Memory B cell (primary cell): Measurements from ENCODE around the gene ICA1.
"Not testable (repeated sequence)": the region's sequence is repeated elsewhere in the genome, so short reads cannot be mapped to it uniquely, and the experiment has no call there.

ENCODE experiments used
- ATAC-seq: fragments of 150-1000 bp; cut with Tn5 transposase; 2 replicates; pipeline ENCODE4 v1.10.0; 2021; ENCODE audit warnings: low read depth, mild to moderate bottlenecking, moderate library complexity
- DNase-seq, 2 donors: peaks; one replicate each; pipeline ENCODE4 v3.0.0; 2022; ENCODE audit warnings: low spot score in 2 of 2
- H3K27ac Mint-ChIP-seq: one replicate; pipeline ENCODE4 v1.8.0; 2022; ENCODE audit warnings: mild to moderate bottlenecking, moderate library complexity, mixed read lengths
- H3K27me3 Mint-ChIP-seq: one replicate; pipeline ENCODE4 v1.8.0; 2022; ENCODE audit warnings: mixed read lengths
- H3K36me3 Mint-ChIP-seq: one replicate; pipeline ENCODE4 v1.8.0; 2022; ENCODE audit warnings: mild to moderate bottlenecking, mixed read lengths
- H3K4me1 Mint-ChIP-seq: one replicate; pipeline ENCODE4 v1.8.0; 2022; ENCODE audit warnings: mixed read lengths
- H3K4me3 Mint-ChIP-seq: one replicate; pipeline ENCODE4 v1.8.0; 2022; ENCODE audit warnings: mild to moderate bottlenecking, moderate library complexity, mixed read lengths
- H3K9me3 Mint-ChIP-seq: one replicate; pipeline ENCODE4 v1.8.0; 2022; ENCODE audit warnings: mixed read lengths

The ICA1 gene

DNA sequence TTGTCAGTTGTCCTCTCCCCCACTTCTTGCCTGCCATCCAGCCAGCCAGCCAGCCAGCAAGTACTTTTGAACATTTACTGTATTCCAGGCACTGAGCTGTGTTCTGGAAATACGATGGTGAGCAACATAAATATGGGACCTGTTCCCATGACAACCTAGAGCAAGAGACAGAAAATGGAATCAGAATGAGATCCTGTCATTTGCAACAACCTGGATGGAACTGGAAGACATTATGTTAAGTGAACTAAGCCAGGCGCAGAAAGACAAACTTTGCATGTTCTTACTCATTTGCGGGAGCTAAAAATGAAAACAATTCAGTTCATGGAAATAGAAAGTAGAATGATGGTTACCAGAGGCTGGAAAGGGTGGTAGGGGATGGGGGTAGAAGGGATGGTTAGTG lies 140.7 kb downstream of the ICA1 start:
- DNase-seq = no peak
- Mint-ChIP-seq H3K27ac (no peak overlapping the region), H3K4me3 (no peak overlapping the region), H3K27me3 (no peaks in the 10 kb centered on the region), H3K4me1 (peaks cover 29% of the 10 kb centered on the region), H3K9me3 (no peaks in the 10 kb centered on the region), H3K36me3 (peaks cover 4% of the 10 kb centered on the region)
- no peak for ATAC-seq

- Mint-ChIP-seq H3K27ac (no peak overlapping the region), H3K36me3 (peaks cover 4% of the 10 kb centered on the region), H3K27me3 (no peaks in the 10 kb centered on the region), H3K4me3 (no peak overlapping the region), H3K4me1 (peaks cover 30% of the 10 kb centered on the region), H3K9me3 (no peaks in the 10 kb centered on the region)
- DNase-seq (no peak), ATAC-seq (no peak)
Measured at GRCh38 chr7:8120390-8121058, 141.4 kb downstream of the ICA1 start.

GRCh38 chr7:8119262-8119661 lies 142.7 kb downstream of the ICA1 start:
- Mint-ChIP-seq H3K27me3 (no peaks in the 10 kb centered on the region), H3K4me3 (no peak overlapping the region), H3K36me3 (no peaks in the 10 kb centered on the region), H3K27ac (no peak overlapping the region), H3K9me3 (no peaks in the 10 kb centered on the region), H3K4me1 (peaks cover 36% of the 10 kb centered on the region)
- ATAC-seq (no peak), DNase-seq (no peak)

- no peak for ATAC-seq
- H3K9me3 Mint-ChIP-seq = no peaks in the 10 kb centered on the region
- no peak overlapping the region for H3K4me3 Mint-ChIP-seq
- DNase-seq = no peak
- H3K27me3 Mint-ChIP-seq = no peaks in the 10 kb centered on the region
- peak overlapping the region; percentile 35 for H3K27ac Mint-ChIP-seq
- H3K4me1 Mint-ChIP-seq = peaks cover 46% of the 10 kb centered on the region
- no peaks in the 10 kb centered on the region for H3K36me3 Mint-ChIP-seq
Measured at GRCh38 chr7:8117195-8117594, 144.8 kb downstream of the ICA1 start.

DNA sequence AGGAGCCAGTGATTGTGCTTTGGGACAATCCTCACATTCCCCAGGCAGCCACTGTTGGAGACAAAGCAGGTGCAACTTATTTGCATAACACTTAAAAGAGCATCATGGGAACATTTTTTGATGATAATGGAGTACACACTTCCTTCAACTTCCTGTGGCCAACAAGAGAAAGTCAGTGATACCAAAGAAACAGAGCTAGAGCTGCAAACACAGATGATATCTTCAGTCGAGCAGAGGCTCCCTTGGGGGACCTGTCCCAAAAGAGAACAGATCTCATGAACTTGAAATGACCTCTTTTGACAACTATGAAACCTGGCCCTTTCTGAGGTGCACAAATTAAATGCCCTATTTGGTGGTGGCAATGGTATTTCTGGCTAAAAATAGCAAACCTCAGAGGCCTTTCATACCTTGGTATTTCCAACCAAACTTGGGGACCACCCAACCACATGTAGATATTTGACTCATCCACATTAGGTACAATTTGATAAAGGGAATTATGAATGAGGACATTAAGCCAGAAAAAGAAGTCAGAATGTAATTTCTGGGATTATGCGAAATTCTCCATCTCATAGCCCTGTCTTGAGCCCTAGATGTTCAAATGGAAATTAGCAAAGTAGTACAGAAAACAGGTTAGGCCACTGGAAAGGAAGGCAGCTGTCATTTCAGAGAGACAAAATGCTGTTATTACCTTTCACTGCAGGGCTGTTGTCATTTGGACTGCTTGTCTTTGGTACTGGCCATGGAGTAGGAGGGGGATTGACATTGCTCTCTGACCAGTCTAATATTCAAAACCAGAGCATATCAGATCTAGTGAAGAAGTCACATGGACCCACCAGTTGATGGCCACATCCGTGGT lies 146.2 kb downstream of the ICA1 start:
- no peaks in the 10 kb centered on the region for H3K27me3 Mint-ChIP-seq
- DNase-seq (peak in 1 of 2 donors; percentile 46), ATAC-seq (peak; percentile 89)
- peaks cover 48% of the 10 kb centered on the region for H3K4me1 Mint-ChIP-seq
- H3K4me3 Mint-ChIP-seq = no peak overlapping the region
- no peaks in the 10 kb centered on the region for H3K36me3 Mint-ChIP-seq
- H3K9me3 Mint-ChIP-seq = no peaks in the 10 kb centered on the region
- peak overlapping the region; percentile 88 for H3K27ac Mint-ChIP-seq

GRCh38 chr7:8114175-8114574 lies 147.8 kb downstream of the ICA1 start:
- Mint-ChIP-seq H3K27me3 (no peaks in the 10 kb centered on the region), H3K4me3 (peak overlapping the region; percentile 62), H3K36me3 (no peaks in the 10 kb centered on the region), H3K9me3 (no peaks in the 10 kb centered on the region), H3K4me1 (peaks cover 44% of the 10 kb centered on the region), H3K27ac (peak overlapping the region; percentile 88)
- ATAC-seq = peak; percentile 66
- peak in 1 of 2 donors; percentile 24 for DNase-seq

DNA sequence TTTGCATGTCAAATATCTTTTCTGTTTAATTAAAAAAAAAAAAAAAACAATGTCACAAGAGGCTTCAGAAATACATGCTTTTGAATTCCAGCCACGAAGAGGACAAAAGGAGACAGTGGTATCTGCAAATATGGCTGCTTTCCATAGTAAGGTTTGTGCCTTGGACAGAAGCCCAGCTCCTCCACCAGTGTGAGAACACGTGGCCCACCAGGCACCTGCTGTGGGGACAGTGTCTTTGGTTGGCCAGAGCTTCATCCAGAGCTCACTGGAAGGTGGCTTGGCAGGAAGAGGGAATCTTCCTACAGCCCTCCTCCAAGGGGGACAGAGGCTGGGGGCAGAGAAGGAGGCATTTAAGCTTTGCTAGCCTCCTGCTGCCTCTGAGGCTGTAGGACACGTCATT lies 148.8 kb downstream of the ICA1 start:
- no peaks in the 10 kb centered on the region for H3K36me3 Mint-ChIP-seq
- peaks cover 44% of the 10 kb centered on the region for H3K4me1 Mint-ChIP-seq
- peak overlapping the region; percentile 41 for H3K4me3 Mint-ChIP-seq
- peak overlapping the region; percentile 68 for H3K27ac Mint-ChIP-seq
- H3K9me3 Mint-ChIP-seq = no peaks in the 10 kb centered on the region
- ATAC-seq (no peak), DNase-seq (no peak)
- H3K27me3 Mint-ChIP-seq = no peaks in the 10 kb centered on the region

- ATAC-seq (no peak), DNase-seq (no peak)
- peaks cover 44% of the 10 kb centered on the region for H3K4me1 Mint-ChIP-seq
- H3K27ac Mint-ChIP-seq = peak overlapping the region; percentile 68
- no peaks in the 10 kb centered on the region for H3K27me3 Mint-ChIP-seq
- H3K4me3 Mint-ChIP-seq = no peak overlapping the region
- no peaks in the 10 kb centered on the region for H3K9me3 Mint-ChIP-seq
- H3K36me3 Mint-ChIP-seq = no peaks in the 10 kb centered on the region
Measured at GRCh38 chr7:8112685-8113084, 149.3 kb downstream of the ICA1 start.

DNA sequence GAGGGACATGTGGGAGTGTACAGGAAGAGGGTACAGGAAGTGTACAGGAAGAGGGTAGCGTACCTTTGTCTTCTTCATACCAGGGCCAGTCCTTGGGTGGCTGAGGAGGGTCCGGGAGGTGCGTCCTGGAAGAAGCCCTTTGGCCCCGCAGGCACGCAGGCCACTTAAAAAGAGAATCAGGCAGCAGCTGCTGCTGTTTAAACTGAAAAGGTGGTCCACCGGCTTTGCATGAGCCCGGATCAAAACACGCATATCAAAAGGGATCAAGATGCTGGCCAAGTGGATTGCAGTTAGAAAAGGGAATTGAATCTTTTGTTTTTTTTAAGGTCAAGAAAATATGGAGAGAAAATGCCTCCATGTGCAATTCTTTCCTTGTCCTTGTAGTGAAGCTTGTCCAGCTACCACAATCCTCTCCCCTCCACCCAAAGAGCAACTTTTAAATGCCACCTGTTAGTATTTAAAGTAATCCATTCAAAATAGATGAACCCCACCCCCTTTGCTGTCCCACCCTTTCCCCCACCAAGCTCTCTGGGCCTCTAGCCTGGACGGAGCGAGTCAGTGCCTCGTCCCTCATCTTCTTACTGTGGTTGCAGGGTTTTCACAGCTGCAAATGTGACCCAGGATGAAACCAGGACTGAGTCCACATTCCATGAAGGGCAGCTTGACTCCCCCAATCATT lies 150.5 kb downstream of the ICA1 start:
- Mint-ChIP-seq H3K36me3 (no peaks in the 10 kb centered on the region), H3K4me1 (peaks cover 34% of the 10 kb centered on the region), H3K4me3 (no peak overlapping the region), H3K27me3 (no peaks in the 10 kb centered on the region), H3K27ac (peak overlapping the region; percentile 53), H3K9me3 (no peaks in the 10 kb centered on the region)
- DNase-seq (no peak), ATAC-seq (no peak)

- H3K4me1 Mint-ChIP-seq = peaks cover 17% of the 10 kb centered on the region
- no peaks in the 10 kb centered on the region for H3K9me3 Mint-ChIP-seq
- no peaks in the 10 kb centered on the region for H3K27me3 Mint-ChIP-seq
- DNase-seq (no peak), ATAC-seq (no peak)
- H3K4me3 Mint-ChIP-seq = no peak overlapping the region
- H3K27ac Mint-ChIP-seq = no peak overlapping the region
- no peaks in the 10 kb centered on the region for H3K36me3 Mint-ChIP-seq
Measured at GRCh38 chr7:8109196-8110022, 152.6 kb downstream of the ICA1 start.

- H3K27me3 Mint-ChIP-seq = no peaks in the 10 kb centered on the region
- ATAC-seq (no peak), DNase-seq (no peak)
- H3K27ac Mint-ChIP-seq = peak overlapping the region; percentile 36
- H3K4me3 Mint-ChIP-seq = no peak overlapping the region
- H3K9me3 Mint-ChIP-seq = peaks cover 7% of the 10 kb centered on the region
- H3K4me1 Mint-ChIP-seq = peaks cover 2% of the 10 kb centered on the region
- no peaks in the 10 kb centered on the region for H3K36me3 Mint-ChIP-seq
Measured at GRCh38 chr7:8105449-8106095, 156.4 kb downstream of the ICA1 start.

GRCh38 chr7:8103282-8103681 lies 158.7 kb downstream of the ICA1 start:
- H3K27ac Mint-ChIP-seq = no peak overlapping the region
- H3K9me3 Mint-ChIP-seq = peaks cover 13% of the 10 kb centered on the region
- no peaks in the 10 kb centered on the region for H3K27me3 Mint-ChIP-seq
- DNase-seq (no peak), ATAC-seq (no peak)
- peaks cover 2% of the 10 kb centered on the region for H3K4me1 Mint-ChIP-seq
- H3K4me3 Mint-ChIP-seq = no peak overlapping the region
- peaks cover 2% of the 10 kb centered on the region for H3K36me3 Mint-ChIP-seq

GRCh38 chr7:8101292-8101691 lies 160.7 kb downstream of the ICA1 start:
- H3K27ac Mint-ChIP-seq, H3K27me3 Mint-ChIP-seq, H3K36me3 Mint-ChIP-seq, ATAC-seq, DNase-seq, H3K4me1 Mint-ChIP-seq, H3K4me3 Mint-ChIP-seq: not testable (repeated sequence)
- peaks cover 19% of the 10 kb centered on the region for H3K9me3 Mint-ChIP-seq
